ENCODE data around the gene ADK. TPM values are rescaled to one million over a fixed set of nuclear protein-coding genes. Genes with fewer than 3 reads are reported as not detected.

ADK gene
- total and polyA plus RNA-seq, 2 donors from 2014 or later, result 33.0 to 38.3 TPM

DNA sequence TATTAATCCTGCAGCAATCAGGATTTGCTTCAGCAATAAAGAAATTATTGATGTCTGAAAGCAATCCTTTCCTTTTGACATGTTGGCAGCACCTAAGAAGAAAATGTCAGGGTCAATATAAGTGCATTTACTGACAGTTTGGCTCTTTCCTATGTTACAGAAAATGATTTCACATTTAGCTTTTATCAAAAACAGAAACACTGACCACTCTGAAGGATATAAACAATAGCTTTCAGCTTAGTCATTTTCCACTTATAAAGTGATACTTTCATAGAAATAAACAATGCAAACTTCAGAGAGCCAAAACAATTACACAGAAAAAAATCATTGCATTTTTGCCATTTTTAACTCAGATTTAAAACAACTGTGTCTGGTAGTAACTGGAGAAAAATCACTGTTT lies 349.8 kb downstream of the ADK start:
- TF ChIP-seq, protein P1, sequence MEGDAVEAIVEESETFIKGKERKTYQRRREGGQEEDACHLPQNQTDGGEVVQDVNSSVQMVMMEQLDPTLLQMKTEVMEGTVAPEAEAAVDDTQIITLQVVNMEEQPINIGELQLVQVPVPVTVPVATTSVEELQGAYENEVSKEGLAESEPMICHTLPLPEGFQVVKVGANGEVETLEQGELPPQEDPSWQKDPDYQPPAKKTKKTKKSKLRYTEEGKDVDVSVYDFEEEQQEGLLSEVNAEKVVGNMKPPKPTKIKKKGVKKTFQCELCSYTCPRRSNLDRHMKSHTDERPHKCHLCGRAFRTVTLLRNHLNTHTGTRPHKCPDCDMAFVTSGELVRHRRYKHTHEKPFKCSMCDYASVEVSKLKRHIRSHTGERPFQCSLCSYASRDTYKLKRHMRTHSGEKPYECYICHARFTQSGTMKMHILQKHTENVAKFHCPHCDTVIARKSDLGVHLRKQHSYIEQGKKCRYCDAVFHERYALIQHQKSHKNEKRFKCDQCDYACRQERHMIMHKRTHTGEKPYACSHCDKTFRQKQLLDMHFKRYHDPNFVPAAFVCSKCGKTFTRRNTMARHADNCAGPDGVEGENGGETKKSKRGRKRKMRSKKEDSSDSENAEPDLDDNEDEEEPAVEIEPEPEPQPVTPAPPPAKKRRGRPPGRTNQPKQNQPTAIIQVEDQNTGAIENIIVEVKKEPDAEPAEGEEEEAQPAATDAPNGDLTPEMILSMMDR (IDR thresholded peaks at IDR 0.05; ENCODE audit: borderline replicate concordance, extremely low read depth, insufficient read depth), result no peak
- H3K27me3 ChIP-seq (ENCODE audit: control insufficient read depth, insufficient read depth, low read length), result no peaks in the 10 kb centered on the region
- H3K9ac ChIP-seq (ENCODE audit: low read length in 3 of 3), result no peak overlapping the region
- no peaks in the 10 kb centered on the region for H3K36me3 ChIP-seq (ENCODE audit: control insufficient read depth in 2 of 3, insufficient read depth in 3 of 3, low read length in 3 of 3)
- no peak overlapping the region for H3K4me3 ChIP-seq (ENCODE audit: low read length in 3 of 3)
- intact Hi-C loops (cut with DNase I), result no loop called here
- H3K9me3 ChIP-seq (ENCODE audit: control insufficient read depth in 2 of 3, insufficient read depth in 1 of 3, low read length in 3 of 3), result peaks cover 0 to 3% (median 0%) of the 10 kb centered on the region in 3 donors
- no peak overlapping the region for H3K27ac ChIP-seq (ENCODE audit: low read depth in 2 of 2, low read length in 2 of 2)
- DNase-seq (no peak), FAIRE-seq (no peak)
- no peaks in the 10 kb centered on the region for H3K4me1 ChIP-seq (ENCODE audit: control insufficient read depth in 2 of 3, insufficient read depth in 2 of 3, low read depth in 1 of 3, low read length in 3 of 3)

DNA sequence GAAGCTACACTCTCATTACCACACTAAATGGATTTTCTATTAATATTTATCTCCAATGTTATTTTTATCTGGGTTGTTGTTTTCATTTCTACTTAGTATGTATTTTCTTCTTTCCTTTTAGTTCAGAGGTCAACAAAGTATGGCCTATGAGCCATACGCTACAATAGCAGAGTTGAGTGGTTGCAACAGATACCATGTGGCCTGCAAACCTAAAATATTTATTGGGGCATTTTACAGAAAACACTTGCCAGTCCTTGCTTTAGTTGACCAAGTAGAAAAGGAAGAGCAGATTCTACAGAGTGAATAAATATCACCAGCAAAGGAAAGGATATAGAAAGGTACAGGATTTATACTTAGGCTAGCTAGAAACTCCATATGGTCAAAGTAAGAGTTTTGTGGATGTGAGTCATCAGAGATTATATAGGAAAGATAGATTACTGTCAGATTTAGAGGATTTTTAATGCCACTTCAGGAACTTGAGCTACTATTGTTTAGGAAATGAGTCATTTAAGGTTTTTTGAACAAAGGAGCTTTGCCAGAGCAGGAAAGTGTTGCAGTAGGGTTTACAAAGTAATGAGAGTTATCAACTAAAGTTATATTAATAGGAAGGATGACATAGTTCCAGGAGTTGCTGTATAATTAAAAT lies 352.1 kb downstream of the ADK start:
- no peak overlapping the region for H3K9ac ChIP-seq (ENCODE audit: low read length in 3 of 3)
- H3K27ac ChIP-seq (ENCODE audit: low read depth in 2 of 2, low read length in 2 of 2), result no peak overlapping the region
- intact Hi-C loops (cut with DNase I), result no loop called here
- H3K9me3 ChIP-seq (ENCODE audit: control insufficient read depth in 2 of 3, insufficient read depth in 1 of 3, low read length in 3 of 3), result peaks cover 0 to 3% (median 0%) of the 10 kb centered on the region in 3 donors
- no peak for FAIRE-seq
- TF ChIP-seq, protein P1 (IDR thresholded peaks at IDR 0.05; ENCODE audit: borderline replicate concordance, extremely low read depth, insufficient read depth), result no peak
- H3K36me3 ChIP-seq (ENCODE audit: control insufficient read depth in 2 of 3, insufficient read depth in 3 of 3, low read length in 3 of 3), result no peaks in the 10 kb centered on the region
- H3K4me1 ChIP-seq (ENCODE audit: control insufficient read depth in 2 of 3, insufficient read depth in 2 of 3, low read depth in 1 of 3, low read length in 3 of 3), result no peaks in the 10 kb centered on the region
- H3K27me3 ChIP-seq (ENCODE audit: control insufficient read depth, insufficient read depth, low read length), result no peaks in the 10 kb centered on the region
- no peak overlapping the region for H3K4me3 ChIP-seq (ENCODE audit: low read length in 3 of 3)
- DNase-seq, result no peak

DNA sequence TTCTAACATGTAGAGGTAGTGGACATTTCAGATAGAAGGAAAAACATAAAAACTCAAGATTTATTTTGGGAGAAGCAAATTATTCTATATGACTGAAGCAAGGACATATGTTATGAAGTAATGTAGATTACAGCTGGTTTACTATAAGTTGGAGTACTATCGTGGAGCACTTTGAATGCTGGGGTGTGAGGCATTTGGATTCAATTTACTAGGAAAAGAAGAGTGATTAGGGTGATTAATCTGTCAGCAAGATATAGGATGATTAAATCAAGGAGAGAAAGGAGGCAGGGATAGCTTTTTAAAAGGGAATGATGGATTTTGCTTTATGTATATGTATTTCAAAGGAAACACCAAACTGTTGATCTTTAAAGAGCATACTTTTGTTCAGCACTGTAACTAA lies 356.9 kb downstream of the ADK start:
- DNase-seq (no peak), FAIRE-seq (no peak)
- no peak overlapping the region for H3K9ac ChIP-seq (ENCODE audit: low read length in 3 of 3)
- intact Hi-C loops (cut with DNase I), result no loop called here
- H3K27me3 ChIP-seq (ENCODE audit: control insufficient read depth, insufficient read depth, low read length), result no peaks in the 10 kb centered on the region
- H3K27ac ChIP-seq (ENCODE audit: low read depth in 2 of 2, low read length in 2 of 2), result no peak overlapping the region
- H3K9me3 ChIP-seq (ENCODE audit: control insufficient read depth in 2 of 3, insufficient read depth in 1 of 3, low read length in 3 of 3), result peaks cover 0 to 21% (median 7%) of the 10 kb centered on the region in 3 donors
- no peak overlapping the region for H3K4me3 ChIP-seq (ENCODE audit: low read length in 3 of 3)
- H3K4me1 ChIP-seq (ENCODE audit: control insufficient read depth in 2 of 3, insufficient read depth in 2 of 3, low read depth in 1 of 3, low read length in 3 of 3), result no peaks in the 10 kb centered on the region
- TF ChIP-seq, protein P1 (IDR thresholded peaks at IDR 0.05; ENCODE audit: borderline replicate concordance, extremely low read depth, insufficient read depth), result no peak
- H3K36me3 ChIP-seq (ENCODE audit: control insufficient read depth in 2 of 3, insufficient read depth in 3 of 3, low read length in 3 of 3), result no peaks in the 10 kb centered on the region

DNA sequence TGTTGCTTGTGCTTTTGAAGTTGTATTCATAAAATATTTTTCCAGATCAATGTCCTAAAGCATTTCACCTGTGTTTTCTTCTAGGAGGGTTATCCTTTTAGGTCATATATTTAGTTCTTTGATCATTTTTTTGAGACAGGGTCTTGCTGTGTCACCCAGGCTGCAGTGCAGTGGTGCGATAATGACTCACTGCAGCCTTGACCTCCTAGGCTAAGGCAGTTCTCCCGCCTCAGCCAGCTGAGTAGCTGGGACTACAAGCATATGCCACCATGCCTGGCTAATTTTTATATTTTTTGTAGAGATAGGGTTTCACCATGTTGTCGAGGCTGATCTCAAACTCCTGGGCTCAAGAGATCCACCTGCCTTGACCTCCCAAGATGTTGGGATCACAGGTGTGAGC lies 359.6 kb downstream of the ADK start:
- no peak for FAIRE-seq
- TF ChIP-seq, protein P1 (IDR thresholded peaks at IDR 0.05; ENCODE audit: borderline replicate concordance, extremely low read depth, insufficient read depth), result no peak

More for the DNA sequence above, 359.6 kb downstream of the ADK start:
- Histone ChIP-seq H3K9me3 (ENCODE audit: control insufficient read depth in 2 of 3, insufficient read depth in 1 of 3, low read length in 3 of 3) (peaks cover 0 to 26% (median 7%) of the 10 kb centered on the region in 3 donors), H3K36me3 (ENCODE audit: control insufficient read depth in 2 of 3, insufficient read depth in 3 of 3, low read length in 3 of 3) (no peaks in the 10 kb centered on the region), H3K27me3 (ENCODE audit: control insufficient read depth, insufficient read depth, low read length) (no peaks in the 10 kb centered on the region), H3K4me3 (ENCODE audit: low read length in 3 of 3) (no peak overlapping the region), H3K27ac (ENCODE audit: low read depth in 2 of 2, low read length in 2 of 2) (no peak overlapping the region), H3K4me1 (ENCODE audit: control insufficient read depth in 2 of 3, insufficient read depth in 2 of 3, low read depth in 1 of 3, low read length in 3 of 3) (no peaks in the 10 kb centered on the region), H3K9ac (ENCODE audit: low read length in 3 of 3) (no peak overlapping the region)
- intact Hi-C loops (cut with DNase I), result no loop called here
- no peak for DNase-seq
